Activated naive CD8-positive, alpha-beta T cell treated with anti-CD3 and anti-CD28 coated beads for 36 hours (primary cell): ENCODE measurements around the gene RPS19BP1. TPM values are rescaled to one million over a fixed set of nuclear protein-coding genes. Genes with fewer than 3 reads are reported as not detected.
A peak's percentile ranks its signal among the peaks of the same experiment; 100 is the strongest.

Source experiments
- DNase-seq: peaks from one replicate; pipeline ENCODE4 v3.0.0; 2021
- H3K27ac Mint-ChIP-seq: one replicate; pipeline ENCODE4 v1.8.0; 2022; ENCODE audit warnings: mild to moderate bottlenecking, moderate library complexity, mixed read lengths
- H3K27me3 Mint-ChIP-seq: one replicate; pipeline ENCODE4 v1.8.0; 2022; ENCODE audit warnings: mild to moderate bottlenecking, mixed read lengths
- H3K36me3 Mint-ChIP-seq: one replicate; pipeline ENCODE4 v1.8.0; 2021; ENCODE audit warnings: mild to moderate bottlenecking, mixed read lengths
- H3K4me1 Mint-ChIP-seq: one replicate; pipeline ENCODE4 v1.8.0; 2021; ENCODE audit warnings: mixed read lengths
- H3K4me3 Mint-ChIP-seq: one replicate; pipeline ENCODE4 v1.8.0; 2022; ENCODE audit warnings: mild to moderate bottlenecking, moderate library complexity, mixed read lengths
- H3K9me3 Mint-ChIP-seq: one replicate; pipeline ENCODE4 v1.8.0; 2022; ENCODE audit warnings: mixed read lengths
- total RNA-seq, 2 experiments: library from RNA; stranded (reverse); gene quantifications; one replicate each; pipeline ENCODE4 v1.2.3, GENCODE V29; 2021

The RPS19BP1 gene
- total RNA-seq, 2 experiments from 2014 or later = 104 to 113 TPM

- no peaks in the 10 kb centered on the region for H3K27me3 Mint-ChIP-seq
- no peak for DNase-seq
- H3K9me3 Mint-ChIP-seq = no peaks in the 10 kb centered on the region
- peaks cover 13% of the 10 kb centered on the region for H3K36me3 Mint-ChIP-seq
- no peak overlapping the region for H3K27ac Mint-ChIP-seq
- no peak overlapping the region for H3K4me3 Mint-ChIP-seq
- H3K4me1 Mint-ChIP-seq = peaks cover 16% of the 10 kb centered on the region
These were observed 33.7 kb downstream of the RPS19BP1 start for GRCh38 chr22:39498802-39499201.

GRCh38 chr22:39498368-39498767 is 34.2 kb downstream of the RPS19BP1 start:
- H3K9me3 Mint-ChIP-seq = no peaks in the 10 kb centered on the region
- no peak overlapping the region for H3K27ac Mint-ChIP-seq
- DNase-seq = no peak
- no peaks in the 10 kb centered on the region for H3K27me3 Mint-ChIP-seq
- H3K36me3 Mint-ChIP-seq = peaks cover 8% of the 10 kb centered on the region
- H3K4me3 Mint-ChIP-seq = no peak overlapping the region
- peaks cover 14% of the 10 kb centered on the region for H3K4me1 Mint-ChIP-seq

GRCh38 chr22:39497429-39497828 is 35.1 kb downstream of the RPS19BP1 start:
- DNase-seq = no peak
- Mint-ChIP-seq H3K4me1 (peaks cover 19% of the 10 kb centered on the region), H3K27ac (no peak overlapping the region), H3K9me3 (no peaks in the 10 kb centered on the region), H3K36me3 (peaks cover 2% of the 10 kb centered on the region), H3K4me3 (no peak overlapping the region), H3K27me3 (no peaks in the 10 kb centered on the region)

GRCh38 chr22:39496131-39496838 is 36.3 kb downstream of the RPS19BP1 start:
- H3K27ac Mint-ChIP-seq = no peak overlapping the region
- peak; percentile 59 for DNase-seq
- no peaks in the 10 kb centered on the region for H3K27me3 Mint-ChIP-seq
- peaks cover 14% of the 10 kb centered on the region for H3K4me1 Mint-ChIP-seq
- H3K4me3 Mint-ChIP-seq = no peak overlapping the region
- no peaks in the 10 kb centered on the region for H3K9me3 Mint-ChIP-seq
- no peaks in the 10 kb centered on the region for H3K36me3 Mint-ChIP-seq

- DNase-seq = no peak
- Mint-ChIP-seq H3K36me3 (no peaks in the 10 kb centered on the region), H3K4me1 (peaks cover 17% of the 10 kb centered on the region), H3K27me3 (no peaks in the 10 kb centered on the region), H3K27ac (no peak overlapping the region), H3K9me3 (no peaks in the 10 kb centered on the region), H3K4me3 (no peak overlapping the region)
These were observed 38.0 kb downstream of the RPS19BP1 start for GRCh38 chr22:39494471-39495120.

- DNase-seq = no peak
- H3K4me3 Mint-ChIP-seq = no peak overlapping the region
- no peaks in the 10 kb centered on the region for H3K36me3 Mint-ChIP-seq
- H3K27ac Mint-ChIP-seq = no peak overlapping the region
- H3K9me3 Mint-ChIP-seq = no peaks in the 10 kb centered on the region
- no peaks in the 10 kb centered on the region for H3K27me3 Mint-ChIP-seq
- peaks cover 17% of the 10 kb centered on the region for H3K4me1 Mint-ChIP-seq
These were observed 38.8 kb downstream of the RPS19BP1 start for GRCh38 chr22:39493759-39494158.

GRCh38 chr22:39492186-39492585 is 40.4 kb downstream of the RPS19BP1 start:
- no peaks in the 10 kb centered on the region for H3K36me3 Mint-ChIP-seq
- H3K9me3 Mint-ChIP-seq = no peaks in the 10 kb centered on the region
- no peak overlapping the region for H3K27ac Mint-ChIP-seq

GRCh38 chr22:39491696-39492095 is 40.9 kb downstream of the RPS19BP1 start:
- Mint-ChIP-seq H3K27me3 (no peaks in the 10 kb centered on the region), H3K36me3 (no peaks in the 10 kb centered on the region), H3K27ac (no peak overlapping the region), H3K9me3 (no peaks in the 10 kb centered on the region), H3K4me1 (peaks cover 17% of the 10 kb centered on the region), H3K4me3 (no peak overlapping the region)
- DNase-seq = no peak

More at GRCh38 chr22:39492186-39492585, 40.4 kb downstream of the RPS19BP1 start:
- Mint-ChIP-seq H3K4me1 (peaks cover 17% of the 10 kb centered on the region), H3K4me3 (no peak overlapping the region), H3K27me3 (no peaks in the 10 kb centered on the region)
- no peak for DNase-seq

- Mint-ChIP-seq H3K27me3 (no peaks in the 10 kb centered on the region), H3K4me3 (no peak overlapping the region), H3K27ac (no peak overlapping the region), H3K4me1 (peaks cover 14% of the 10 kb centered on the region), H3K36me3 (no peaks in the 10 kb centered on the region), H3K9me3 (no peaks in the 10 kb centered on the region)
- no peak for DNase-seq
These were observed 41.4 kb downstream of the RPS19BP1 start for GRCh38 chr22:39490966-39491680.

GRCh38 chr22:39490135-39490798 is 42.3 kb downstream of the RPS19BP1 start:
- Mint-ChIP-seq H3K27ac (no peak overlapping the region), H3K27me3 (no peaks in the 10 kb centered on the region), H3K36me3 (no peaks in the 10 kb centered on the region), H3K9me3 (no peaks in the 10 kb centered on the region), H3K4me1 (peaks cover 14% of the 10 kb centered on the region), H3K4me3 (no peak overlapping the region)
- peak; percentile 78 for DNase-seq

- H3K4me3 Mint-ChIP-seq = no peak overlapping the region
- H3K27me3 Mint-ChIP-seq = no peaks in the 10 kb centered on the region
- H3K9me3 Mint-ChIP-seq = no peaks in the 10 kb centered on the region
- no peaks in the 10 kb centered on the region for H3K36me3 Mint-ChIP-seq
- H3K27ac Mint-ChIP-seq = no peak overlapping the region
- DNase-seq = no peak
- peaks cover 10% of the 10 kb centered on the region for H3K4me1 Mint-ChIP-seq
These were observed 43.2 kb downstream of the RPS19BP1 start for GRCh38 chr22:39489094-39490068.

GRCh38 chr22:39488563-39489083 is 43.9 kb downstream of the RPS19BP1 start:
- Mint-ChIP-seq H3K4me3 (no peak overlapping the region), H3K27ac (no peak overlapping the region), H3K27me3 (no peaks in the 10 kb centered on the region), H3K4me1 (peaks cover 10% of the 10 kb centered on the region), H3K36me3 (no peaks in the 10 kb centered on the region), H3K9me3 (no peaks in the 10 kb centered on the region)
- no peak for DNase-seq

- Mint-ChIP-seq H3K4me1 (peaks cover 4% of the 10 kb centered on the region), H3K4me3 (no peak overlapping the region), H3K27ac (no peak overlapping the region), H3K9me3 (no peaks in the 10 kb centered on the region), H3K27me3 (no peaks in the 10 kb centered on the region), H3K36me3 (no peaks in the 10 kb centered on the region)
- DNase-seq = no peak
These were observed 44.6 kb downstream of the RPS19BP1 start for GRCh38 chr22:39487826-39488520.
